ENCODE data around the gene SEC24A. TPM values are rescaled to one million over a fixed set of nuclear protein-coding genes. Genes with fewer than 3 reads are reported as not detected.

SEC24A gene
- total RNA-seq, 1 experiment from 2014 or later, result 30.4 TPM

DNA sequence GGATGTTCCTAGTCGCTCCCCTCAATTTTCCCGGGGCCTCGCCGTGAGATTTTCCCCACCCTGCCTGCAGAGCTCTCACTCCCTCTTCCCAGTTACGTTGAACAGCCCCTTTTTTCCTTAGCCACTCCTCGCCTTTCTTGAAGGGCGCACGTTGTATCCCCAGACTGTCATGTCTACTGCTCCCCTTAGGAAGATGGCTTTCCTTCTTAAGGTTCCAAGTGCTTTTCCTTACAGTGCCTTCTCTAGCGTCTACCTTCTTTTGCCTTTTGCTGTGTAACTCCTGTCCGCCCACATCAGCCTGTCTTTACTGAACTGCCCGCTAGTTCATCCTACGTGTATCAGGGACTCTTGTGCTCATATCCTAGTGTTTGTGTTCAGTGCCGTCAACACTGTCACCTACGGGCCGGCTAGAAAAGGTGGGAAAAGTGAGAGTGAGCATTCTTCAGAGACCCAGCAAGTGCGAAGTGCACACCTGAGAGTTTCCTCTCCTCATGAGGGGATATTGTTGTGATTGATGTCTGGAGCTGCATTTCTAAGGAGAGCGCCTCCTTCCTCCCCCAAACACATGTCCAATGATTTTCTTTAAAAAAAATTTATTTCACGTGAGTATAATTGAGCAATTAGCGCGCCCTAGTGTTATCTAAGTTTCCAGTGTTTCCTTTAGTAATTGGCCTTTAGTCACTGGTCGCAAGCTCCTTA is 90.5 kb downstream of the SEC24A start:
- H2BK120ac ChIP-seq (ENCODE audit: low read depth, low read length, poor library complexity, severe bottlenecking), result no peak overlapping the region
- no peak overlapping the region for H2AFZ ChIP-seq (ENCODE audit: low read length)
- peak; percentile 55 for DNase-seq
- Mint-ChIP-seq H3K27ac (peak overlapping the region; percentile 91 to 99 (median 95)), H3K4me1 (peaks cover 14 to 18% of the 10 kb centered on the region in 2 experiments), H3K36me3 (ENCODE audit: insufficient read depth in 1 of 3, low read depth in 3 of 3) (peaks cover 13 to 21% (median 16%) of the 10 kb centered on the region in 3 experiments; a peak in 5 of 7 replicates), H3K9me3 (no peaks in the 10 kb centered on the region), H3K27me3 (ENCODE audit: low read depth) (no peaks in the 10 kb centered on the region), H3K4me3 (peak overlapping the region; percentile 93 to 96)
- no peak overlapping the region for H3K27ac ChIP-seq (ENCODE audit: insufficient read length, low read depth, low read length)
- peak overlapping the region; percentile 81 for H3K9ac ChIP-seq (ENCODE audit: extremely low read depth, insufficient read length, low read length)
- H2BK12ac ChIP-seq (ENCODE audit: insufficient read length, low read depth, low read length), result no peak overlapping the region
- H3K79me2 ChIP-seq (ENCODE audit: insufficient read depth, low read length), result peaks cover 2% of the 10 kb centered on the region; the same call in 1 of the 2 replicates
- no CpG with 5 or more reads among the region's 21 CpGs for WGBS (ENCODE audit: extremely low coverage, insufficient read length, low lambda C conversion rate)
- H2AK5ac ChIP-seq (ENCODE audit: insufficient read length, low read length), result no peak overlapping the region
- H3K27me3 ChIP-seq (ENCODE audit: insufficient read depth, low read length), result no peaks in the 10 kb centered on the region
- H3K4ac ChIP-seq (ENCODE audit: low read depth, low read length), result no peak overlapping the region
- H3K79me1 ChIP-seq (ENCODE audit: insufficient read depth, low read depth, low read length, poor library complexity, severe bottlenecking), result peaks cover 4% of the 10 kb centered on the region
- H3K18ac ChIP-seq (ENCODE audit: insufficient read length, low read depth, low read length), result no peak overlapping the region
- TF ChIP-seq, protein P1, sequence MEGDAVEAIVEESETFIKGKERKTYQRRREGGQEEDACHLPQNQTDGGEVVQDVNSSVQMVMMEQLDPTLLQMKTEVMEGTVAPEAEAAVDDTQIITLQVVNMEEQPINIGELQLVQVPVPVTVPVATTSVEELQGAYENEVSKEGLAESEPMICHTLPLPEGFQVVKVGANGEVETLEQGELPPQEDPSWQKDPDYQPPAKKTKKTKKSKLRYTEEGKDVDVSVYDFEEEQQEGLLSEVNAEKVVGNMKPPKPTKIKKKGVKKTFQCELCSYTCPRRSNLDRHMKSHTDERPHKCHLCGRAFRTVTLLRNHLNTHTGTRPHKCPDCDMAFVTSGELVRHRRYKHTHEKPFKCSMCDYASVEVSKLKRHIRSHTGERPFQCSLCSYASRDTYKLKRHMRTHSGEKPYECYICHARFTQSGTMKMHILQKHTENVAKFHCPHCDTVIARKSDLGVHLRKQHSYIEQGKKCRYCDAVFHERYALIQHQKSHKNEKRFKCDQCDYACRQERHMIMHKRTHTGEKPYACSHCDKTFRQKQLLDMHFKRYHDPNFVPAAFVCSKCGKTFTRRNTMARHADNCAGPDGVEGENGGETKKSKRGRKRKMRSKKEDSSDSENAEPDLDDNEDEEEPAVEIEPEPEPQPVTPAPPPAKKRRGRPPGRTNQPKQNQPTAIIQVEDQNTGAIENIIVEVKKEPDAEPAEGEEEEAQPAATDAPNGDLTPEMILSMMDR (conservative IDR thresholded peaks at IDR 0.05), result peak; percentile 30; the same call in 1 of the 3 replicates
- no peak overlapping the region for H2BK15ac ChIP-seq (ENCODE audit: low read depth, low read length)
- no peak overlapping the region for H4K5ac ChIP-seq (ENCODE audit: insufficient read length, low read depth, low read length)
- H2BK20ac ChIP-seq (ENCODE audit: low read depth, low read length, poor library complexity, severe bottlenecking), result no peak overlapping the region
- H3K4me1 ChIP-seq (ENCODE audit: insufficient read depth, low read length), result no peaks in the 10 kb centered on the region
- no peak overlapping the region for H3K23ac ChIP-seq (ENCODE audit: insufficient read length, low read depth, low read length)
- no peak overlapping the region for H4K91ac ChIP-seq (ENCODE audit: insufficient read length, low read depth, low read length)
- H3K56ac ChIP-seq (ENCODE audit: insufficient read length, low read depth, low read length), result no peak overlapping the region
- H3K9me3 ChIP-seq (ENCODE audit: control insufficient read depth, low read depth, low read length), result no peaks in the 10 kb centered on the region
- peak overlapping the region; percentile 89 for H3K4me2 ChIP-seq (ENCODE audit: insufficient read depth, insufficient read length, low read length)
- H3K23me2 ChIP-seq (ENCODE audit: insufficient read length, low read depth, low read length, poor library complexity, severe bottlenecking), result peaks cover 7% of the 10 kb centered on the region
- no peaks in the 10 kb centered on the region for H4K20me1 ChIP-seq (ENCODE audit: control insufficient read depth, insufficient read depth, insufficient read length)
- H4K8ac ChIP-seq (replicated peaks; ENCODE audit: insufficient read length, low read depth, low read length), result no peak overlapping the region
- no peak overlapping the region for H3T11ph ChIP-seq (ENCODE audit: low read length)
- H2BK5ac ChIP-seq (ENCODE audit: insufficient read length, low read length), result no peak overlapping the region
- H3K14ac ChIP-seq (ENCODE audit: insufficient read depth, low read length), result 0 out of 2 replicates have a peak overlapping the region, but pooled peaks have one; percentile 13
